IPS DF 6.9 (cell line): ENCODE data around the gene ATG14.

Experiments
- DNase-seq: peaks from one replicate; pipeline ENCODE4 v3.0.0-alpha.2; 2013; ENCODE audit warnings: low read depth, low spot score
- H3K27ac ChIP-seq: one replicate; pipeline ENCODE4 v1.5.1; 2013; ENCODE audit warnings: low read length, control low read depth
- H3K27me3 ChIP-seq: 2 replicates; pipeline ENCODE4 v1.6.1; 2013; ENCODE audit warnings: mild to moderate bottlenecking, low read length; ENCODE audit not compliant: control insufficient read depth, insufficient read depth
- H3K36me3 ChIP-seq: 2 replicates; pipeline ENCODE4 v1.6.1; 2013; ENCODE audit warnings: low read length; ENCODE audit not compliant: control insufficient read depth, insufficient read depth
- H3K4me1 ChIP-seq: 2 replicates; pipeline ENCODE4 v1.6.1; 2013; ENCODE audit warnings: low read length; ENCODE audit not compliant: control insufficient read depth, insufficient read depth
- H3K4me3 ChIP-seq: 2 replicates; pipeline ENCODE4 v1.5.1; 2013; ENCODE audit warnings: mild to moderate bottlenecking, low read length
- H3K9me3 ChIP-seq: 2 replicates; pipeline ENCODE4 v1.6.1; 2013; ENCODE audit warnings: low read length, inconsistent platforms; ENCODE audit not compliant: control insufficient read depth, insufficient read depth
- WGBS: extraction: QIAGEN DNeasy Blood & Tissue Kit; methylation state at CpG from one replicate; pipeline ENCODE4 v1.1.7; 2013; ENCODE audit warnings: mixed read lengths, missing lambda C conversion rate; ENCODE audit not compliant: insufficient read length, insufficient coverage; 5-methylcytosine and 5-hydroxymethylcytosine counted together

The ATG14 gene

DNA sequence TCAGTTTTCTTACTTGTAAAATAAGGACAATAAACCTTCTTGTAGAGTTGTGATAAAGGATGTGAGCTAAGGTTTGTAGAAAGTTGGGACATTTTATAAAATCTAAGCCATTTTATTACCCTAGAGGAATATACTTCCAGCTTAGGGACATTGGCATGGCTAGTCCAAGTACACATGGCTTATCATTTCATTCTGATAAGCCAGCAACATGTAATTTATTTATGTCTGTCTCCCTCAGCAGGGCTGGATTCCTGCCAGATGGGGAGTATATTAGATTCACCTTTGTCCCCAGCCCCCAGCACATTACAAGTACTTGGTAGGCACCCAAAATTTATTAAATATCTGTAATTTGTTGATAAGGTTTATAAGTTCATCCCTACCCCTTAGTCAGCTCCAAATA is 6.3 kb upstream of the ATG14 start:
- Histone ChIP-seq H3K27ac (no peak overlapping the region), H3K4me3 (no peak overlapping the region), H3K4me1 (no peaks in the 10 kb centered on the region), H3K27me3 (no peaks in the 10 kb centered on the region), H3K36me3 (no peaks in the 10 kb centered on the region), H3K9me3 (no peaks in the 10 kb centered on the region)
- DNase-seq, result no peak

DNA sequence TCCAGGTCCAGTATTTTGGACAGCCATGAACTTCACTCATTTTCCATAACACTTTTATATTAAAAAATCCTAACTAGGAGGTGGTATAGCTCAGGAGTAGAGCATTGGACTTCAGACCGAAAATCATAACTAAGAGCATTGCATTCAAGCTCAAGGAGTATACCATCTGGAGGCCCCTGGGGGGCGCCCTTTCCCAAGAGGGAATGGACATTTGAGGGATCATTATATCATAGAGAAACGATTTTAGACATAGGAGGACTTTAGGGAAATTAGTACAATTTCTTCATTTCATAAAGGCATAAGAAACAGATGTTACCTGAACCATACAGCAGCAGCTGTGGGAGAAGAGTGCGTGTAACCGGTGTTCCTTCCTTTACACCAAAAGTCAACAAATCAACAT is 5.2 kb upstream of the ATG14 start:
- Histone ChIP-seq H3K36me3 (no peaks in the 10 kb centered on the region), H3K27me3 (no peaks in the 10 kb centered on the region), H3K4me3 (no peak overlapping the region), H3K9me3 (no peaks in the 10 kb centered on the region), H3K4me1 (no peaks in the 10 kb centered on the region), H3K27ac (no peak overlapping the region)
- no CpG with 5 or more reads among the region's 5 CpGs for WGBS
- no peak for DNase-seq

DNA sequence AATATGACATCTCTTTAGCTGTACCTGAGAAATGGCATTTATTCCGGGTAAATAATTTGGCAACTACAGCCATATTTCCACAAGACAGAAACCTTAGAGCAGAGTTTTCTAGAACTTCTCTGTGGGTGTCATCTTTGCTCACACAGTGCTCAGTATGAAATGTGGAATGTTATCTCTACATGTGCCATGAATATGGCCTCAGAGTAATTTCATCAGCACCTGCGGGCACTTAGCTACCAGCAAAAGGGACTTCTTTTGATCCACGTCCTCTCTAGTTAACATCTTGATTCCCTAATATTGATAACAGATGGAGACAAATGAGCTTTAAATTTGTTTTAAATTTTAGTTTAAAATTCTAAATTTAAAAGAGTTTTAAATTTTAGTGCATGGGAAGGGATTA is 2.9 kb upstream of the ATG14 start:
- no peak for DNase-seq
- WGBS, result no CpG with 5 or more reads among the region's 3 CpGs
- Histone ChIP-seq H3K4me3 (no peak overlapping the region), H3K36me3 (no peaks in the 10 kb centered on the region), H3K9me3 (no peaks in the 10 kb centered on the region), H3K4me1 (no peaks in the 10 kb centered on the region), H3K27ac (no peak overlapping the region), H3K27me3 (no peaks in the 10 kb centered on the region)

DNA sequence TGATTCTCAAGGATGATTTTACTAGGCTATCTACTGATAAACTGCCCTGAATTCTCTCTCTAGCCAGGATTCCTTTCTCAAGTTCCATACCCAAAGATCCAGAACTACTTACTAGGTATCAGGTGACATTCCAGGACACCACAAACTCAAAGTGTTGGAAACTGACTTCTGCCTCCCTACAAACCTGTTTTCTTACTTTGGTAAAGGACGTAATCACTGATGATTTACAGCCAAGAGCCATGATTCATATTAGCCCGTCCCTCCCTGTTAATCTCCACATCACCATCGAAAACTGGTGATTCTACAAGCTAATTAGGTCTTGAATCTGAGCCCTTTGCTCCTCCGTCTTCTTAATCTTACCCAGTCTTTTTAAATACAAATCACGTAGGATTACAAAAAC is 1.0 kb upstream of the ATG14 start:
- WGBS, result no CpG with 5 or more reads among the region's 5 CpGs
- Histone ChIP-seq H3K27ac (no peak overlapping the region), H3K27me3 (no peaks in the 10 kb centered on the region), H3K36me3 (no peaks in the 10 kb centered on the region), H3K9me3 (no peaks in the 10 kb centered on the region), H3K4me3 (no peak overlapping the region), H3K4me1 (no peaks in the 10 kb centered on the region)
- DNase-seq, result no peak

DNA sequence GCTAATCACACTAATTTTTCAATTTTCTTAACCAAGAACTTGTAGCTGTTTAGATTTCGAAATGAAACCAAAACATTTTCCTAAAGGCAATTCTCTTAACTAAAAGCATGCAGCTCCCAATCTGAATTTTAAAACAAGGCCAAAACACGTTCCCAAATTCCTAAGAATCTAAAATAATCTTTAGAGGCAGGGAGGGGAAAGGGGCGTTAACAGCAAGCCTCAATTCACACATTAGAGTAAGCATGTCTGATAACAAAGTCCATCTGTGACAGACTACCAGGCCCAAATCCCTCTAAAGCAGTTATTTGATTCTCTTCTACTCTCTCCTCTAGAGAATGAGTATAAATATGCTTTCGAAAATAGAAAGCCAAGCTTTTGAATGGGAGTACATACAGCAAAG is 754 bp downstream of the ATG14 start:
- no peak for DNase-seq
- WGBS, result no CpG with 5 or more reads among the region's 4 CpGs
- Histone ChIP-seq H3K27me3 (no peaks in the 10 kb centered on the region), H3K4me3 (peak overlapping the region; percentile 100; the same call in 1 of the 2 replicates), H3K4me1 (no peaks in the 10 kb centered on the region), H3K27ac (no peak overlapping the region), H3K36me3 (no peaks in the 10 kb centered on the region), H3K9me3 (no peaks in the 10 kb centered on the region)

DNA sequence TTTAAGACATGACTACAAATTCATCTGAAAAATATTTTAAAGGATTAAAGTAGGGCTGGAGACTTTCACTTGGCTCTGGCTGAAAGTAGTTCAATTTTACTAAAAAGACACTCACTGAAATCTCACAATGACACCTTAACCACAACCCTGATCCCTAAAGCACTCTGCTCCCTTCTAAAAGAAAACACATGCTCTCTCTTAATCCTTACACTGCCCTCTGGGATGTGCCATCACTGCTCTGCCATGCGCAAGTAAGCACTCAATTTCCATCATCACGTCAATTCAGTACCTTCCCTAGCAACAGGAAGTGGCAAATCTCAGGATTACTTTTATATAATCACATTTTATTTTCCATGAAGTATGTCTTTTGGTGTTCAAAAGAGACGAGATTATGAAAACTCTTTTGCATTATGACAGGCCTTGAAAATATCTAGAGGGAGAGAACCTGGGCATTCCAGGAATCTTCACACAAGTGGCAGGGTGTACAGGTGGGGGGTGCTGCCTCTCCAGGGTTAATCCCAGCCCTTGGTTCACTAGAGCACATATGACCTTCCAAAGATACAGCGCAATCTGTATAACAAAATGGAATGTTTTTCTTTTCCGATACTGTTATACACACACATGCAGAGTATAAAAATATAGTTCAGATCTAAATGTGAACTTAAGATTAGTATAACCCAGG is 7.3 kb downstream of the ATG14 start:
- no peaks in the 10 kb centered on the region for H3K36me3 ChIP-seq
- H3K4me3 ChIP-seq, result no peak overlapping the region
- no peaks in the 10 kb centered on the region for H3K27me3 ChIP-seq
- no peak overlapping the region for H3K27ac ChIP-seq
- WGBS, result no CpG with 5 or more reads among the region's 5 CpGs
- no peaks in the 10 kb centered on the region for H3K4me1 ChIP-seq
- DNase-seq, result no peak
- H3K9me3 ChIP-seq, result no peaks in the 10 kb centered on the region

DNA sequence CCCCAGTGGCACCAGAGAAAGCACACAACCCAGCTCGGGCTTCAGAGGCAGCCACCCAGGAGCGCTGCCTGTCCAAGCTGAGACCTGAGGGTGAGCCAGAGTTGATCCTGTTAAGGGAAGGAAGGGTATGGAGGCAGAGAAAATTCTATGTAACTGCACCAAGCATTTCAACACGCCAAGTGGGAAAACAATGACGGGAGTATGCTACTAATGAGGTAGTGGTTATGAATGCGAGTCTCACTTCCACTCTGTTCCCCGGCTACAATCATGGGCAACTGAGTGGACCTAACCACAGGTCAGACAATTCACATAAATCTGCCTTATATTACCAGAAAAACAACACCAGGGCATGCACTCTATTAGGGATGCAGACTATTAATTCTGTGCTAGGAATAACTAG is 9.9 kb downstream of the ATG14 start:
- H3K27ac ChIP-seq, result no peak overlapping the region
- H3K9me3 ChIP-seq, result no peaks in the 10 kb centered on the region
- no peak for DNase-seq
- no peaks in the 10 kb centered on the region for H3K4me1 ChIP-seq
- no peak overlapping the region for H3K4me3 ChIP-seq
- no peaks in the 10 kb centered on the region for H3K36me3 ChIP-seq
- H3K27me3 ChIP-seq, result no peaks in the 10 kb centered on the region
- no CpG with 5 or more reads among the region's 6 CpGs for WGBS

DNA sequence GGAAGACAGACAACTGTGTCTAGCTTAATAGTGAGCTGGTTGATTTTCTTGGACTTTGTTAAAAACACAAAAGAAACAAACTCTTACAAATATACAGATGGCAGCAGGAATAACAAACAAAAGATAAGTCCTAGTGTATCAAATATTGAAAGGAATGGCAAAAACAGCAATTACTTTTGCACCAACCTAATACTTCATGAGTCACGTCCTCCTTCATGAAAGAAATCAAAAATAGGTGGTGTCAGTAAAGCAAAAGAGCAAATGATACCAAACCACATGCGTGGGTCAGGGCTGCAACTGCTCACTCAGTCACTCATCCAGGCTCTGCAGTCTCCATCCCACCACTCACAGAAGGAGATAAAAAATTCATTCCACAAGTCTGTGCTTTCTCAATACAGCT is 11.8 kb downstream of the ATG14 start:
- no CpG with 5 or more reads among the region's 2 CpGs for WGBS
- Histone ChIP-seq H3K4me3 (no peak overlapping the region), H3K27me3 (no peaks in the 10 kb centered on the region), H3K9me3 (no peaks in the 10 kb centered on the region), H3K36me3 (no peaks in the 10 kb centered on the region), H3K27ac (no peak overlapping the region), H3K4me1 (no peaks in the 10 kb centered on the region)
- DNase-seq, result no peak

DNA sequence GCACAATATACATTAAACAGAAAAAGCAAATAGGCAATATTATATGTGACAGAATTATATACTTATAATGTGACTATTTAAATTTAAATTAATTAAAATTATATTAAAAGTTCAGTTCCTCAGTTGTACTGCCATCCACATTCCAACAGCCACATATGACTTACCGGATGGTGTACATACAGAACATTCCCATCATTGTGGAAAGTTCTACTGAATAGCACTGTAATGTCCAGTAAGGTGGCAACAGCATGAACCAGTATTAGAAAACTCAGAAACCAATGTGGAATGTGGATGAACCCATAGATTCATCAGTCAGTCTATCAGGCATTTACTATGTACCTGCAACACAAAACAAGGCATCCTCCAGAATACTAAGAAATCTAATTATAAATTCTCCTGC is 12.4 kb downstream of the ATG14 start:
- no peaks in the 10 kb centered on the region for H3K4me1 ChIP-seq
- H3K36me3 ChIP-seq, result no peaks in the 10 kb centered on the region
- no peak overlapping the region for H3K27ac ChIP-seq
- H3K4me3 ChIP-seq, result no peak overlapping the region
- no peaks in the 10 kb centered on the region for H3K27me3 ChIP-seq
- no peaks in the 10 kb centered on the region for H3K9me3 ChIP-seq
- no CpG with 5 or more reads among the region's 1 CpG for WGBS
- DNase-seq, result no peak

DNA sequence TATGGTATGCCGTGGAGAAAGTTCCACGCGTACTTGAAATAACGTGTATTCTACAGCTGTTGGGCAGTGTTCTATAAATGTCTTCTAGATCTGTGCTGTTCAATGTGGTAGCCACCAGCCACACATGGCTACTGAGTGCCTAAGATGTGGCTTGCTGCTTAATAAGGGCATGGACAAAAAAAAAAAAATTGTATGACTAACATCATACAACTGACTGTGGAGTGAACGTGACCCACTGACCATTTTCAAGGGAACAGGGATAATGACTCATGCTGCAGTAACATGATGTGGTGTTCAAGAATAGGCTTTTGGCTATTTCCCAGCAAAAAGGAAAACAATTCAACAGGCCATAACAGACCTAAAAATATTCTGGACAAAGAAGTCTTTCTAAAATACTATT is 13.0 kb downstream of the ATG14 start:
- Histone ChIP-seq H3K27me3 (no peaks in the 10 kb centered on the region), H3K36me3 (no peaks in the 10 kb centered on the region), H3K27ac (no peak overlapping the region), H3K4me1 (no peaks in the 10 kb centered on the region), H3K4me3 (no peak overlapping the region), H3K9me3 (no peaks in the 10 kb centered on the region)
- no CpG with 5 or more reads among the region's 5 CpGs for WGBS
- DNase-seq, result no peak

DNA sequence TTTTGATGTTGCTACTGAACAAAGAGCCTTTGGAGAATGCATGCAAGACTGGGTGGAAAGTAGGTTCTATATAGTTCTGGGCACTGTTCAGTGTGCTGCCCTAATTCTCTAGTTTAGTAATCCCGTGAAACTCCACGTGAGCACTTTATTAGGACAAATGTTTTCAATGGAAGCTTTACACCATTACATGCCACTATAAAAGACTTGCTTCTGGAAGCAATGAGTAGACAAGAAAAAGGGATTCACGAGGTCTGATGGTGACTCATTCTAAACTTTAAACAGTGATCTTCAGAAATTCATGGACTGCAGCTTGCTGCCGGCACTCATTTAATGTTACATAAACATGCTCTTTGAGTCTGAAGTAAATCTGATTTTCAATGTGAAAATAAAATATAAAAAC is 22.3 kb downstream of the ATG14 start:
- WGBS, result no CpG with 5 or more reads among the region's 4 CpGs
- no peak for DNase-seq
- Histone ChIP-seq H3K27me3 (no peaks in the 10 kb centered on the region), H3K4me3 (no peak overlapping the region), H3K9me3 (no peaks in the 10 kb centered on the region), H3K4me1 (no peaks in the 10 kb centered on the region), H3K27ac (no peak overlapping the region), H3K36me3 (no peaks in the 10 kb centered on the region; the same call in 1 of the 2 replicates)
